GM23248 (cell line): ENCODE data around the gene LAMA5.

Experiments
- EZH2 ChIP-seq: fragments of 200-600 bp; sonication (generic); IDR thresholded peaks from 2 replicates; pipeline ENCODE4 v1.6.1; 2018; ENCODE audit warnings: antibody characterized with exemption, mild to moderate bottlenecking; ENCODE audit not compliant: insufficient read depth, poor library complexity, severe bottlenecking
- EZH2phosphoT487 ChIP-seq: fragments of 200-600 bp; sonication (generic); IDR thresholded peaks from 2 replicates; pipeline ENCODE4 v1.6.1; 2018; ENCODE audit warnings: antibody characterized with exemption, moderate library complexity, mild to moderate bottlenecking, low read depth; ENCODE audit not compliant: insufficient read depth

- TF ChIP-seq EZH2phosphoT487 (no peak), EZH2 (no peak)
Measured at GRCh38 chr20:62395311-62396242, 28.5 kb upstream of the LAMA5 start.
